PC-9 (cell line): ENCODE data around the gene RHBDD2. TPM values are rescaled to one million over a fixed set of nuclear protein-coding genes. Genes with fewer than 3 reads are reported as not detected.

Experiments used
- BruUV-seq: library from RNA; stranded (reverse); fragments of 400-500 nt; replicated peaks from 2 replicates; lab custom pipeline; 2021; lab: Mats Ljungman, UMichigan
- CTCF ChIA-PET: fragments of 300-600 bp; sonication (Branson Sonifier 250); formaldehyde crosslinking; loops from one replicate; lab custom pipeline; 2022; ENCODE audit warnings: antibody characterized with exemption; lab: Charles Lee
- POLR2A ChIA-PET: fragments of 300-600 bp; sonication (Branson Sonifier 250); formaldehyde crosslinking; loops from one replicate; lab custom pipeline; 2022; ENCODE audit warnings: antibody characterized with exemption; ENCODE audit not compliant: unreplicated experiment; lab: Charles Lee
- DNase-seq, 2 experiments: peaks; one replicate each; pipeline versions ENCODE4 v3.0.0 to v3.0.0-alpha.2; 2015 to 2022; ENCODE audit warnings: mixed read lengths in 1 of 2
- H2AFZ ChIP-seq: fragments of 200-600 bp; sonication (generic); 2 replicates; pipeline ENCODE4 v1.8.1; 2017; ENCODE audit warnings: antibody characterized with exemption
- H3F3A ChIP-seq: fragments of 200-600 bp; sonication (generic); 2 replicates; pipeline ENCODE4 v1.8.1; 2017; ENCODE audit warnings: antibody characterized with exemption, mild to moderate bottlenecking, low read depth; ENCODE audit not compliant: insufficient read depth
- H3K27ac ChIP-seq: fragments of 200-600 bp; sonication (generic); 2 replicates; pipeline ENCODE4 v1.6.1; 2016; ENCODE audit warnings: mixed run types
- H3K27me3 ChIP-seq: fragments of 200-600 bp; sonication (generic); 2 replicates; pipeline ENCODE4 v1.6.1; 2016; ENCODE audit warnings: low read depth, mixed run types; ENCODE audit not compliant: insufficient read depth
- H3K36me3 ChIP-seq: fragments of 200-600 bp; sonication (generic); 2 replicates; pipeline ENCODE4 v1.6.1; 2016; ENCODE audit warnings: low read depth, mixed run types
- H3K4me1 ChIP-seq: fragments of 200-600 bp; sonication (generic); replicated peaks from 2 replicates; pipeline ENCODE4 v1.6.1; 2016; ENCODE audit warnings: mixed run types; ENCODE audit not compliant: insufficient read depth
- H3K4me2 ChIP-seq: fragments of 200-600 bp; sonication (generic); 2 replicates; pipeline ENCODE4 v1.6.1; 2017; ENCODE audit warnings: mixed run types
- H3K4me3 ChIP-seq: fragments of 200-600 bp; sonication (generic); 2 replicates; pipeline ENCODE4 v1.6.1; 2016; ENCODE audit warnings: mixed run types
- H3K79me2 ChIP-seq: fragments of 200-600 bp; sonication (generic); 2 replicates; pipeline ENCODE4 v1.6.1; 2017; ENCODE audit warnings: low read depth, mixed run types
- H3K9me2 ChIP-seq: fragments of 200-600 bp; sonication (generic); 2 replicates; pipeline ENCODE4 v1.8.1; 2017; ENCODE audit warnings: mild to moderate bottlenecking; ENCODE audit not compliant: insufficient read depth
- H3K9me3 ChIP-seq: fragments of 200-600 bp; sonication (generic); 2 replicates; pipeline ENCODE4 v1.8.1; 2016; ENCODE audit warnings: low read depth; ENCODE audit not compliant: insufficient read depth
- H4K20me1 ChIP-seq: fragments of 200-600 bp; sonication (generic); 2 replicates; pipeline ENCODE4 v1.8.1; 2017; ENCODE audit not compliant: insufficient read depth
- EZH2 ChIP-seq: fragments of 200-600 bp; sonication (generic); IDR thresholded peaks from 2 replicates; pipeline ENCODE4 v1.8.0; 2017; ENCODE audit warnings: antibody characterized with exemption, low read depth
- intact Hi-C: fragments of 100-400 bp; cut with micrococcal nuclease; formaldehyde crosslinking; loops from one replicate; pipeline ENCODE4 v1.10.0; 2022; ENCODE audit not compliant: unreplicated experiment
- total RNA-seq: library from RNA; stranded (reverse); gene quantifications from 2 replicates; pipeline ENCODE4 v1.2.3, GENCODE V29; 2021
- TF ChIP-seq, protein P1 (sequence below): fragments of 200-600 bp; sonication (generic); conservative IDR thresholded peaks from 2 replicates; pipeline ENCODE4 v1.6.1; 2017; ENCODE audit warnings: mixed run types, antibody characterized with exemption, mild to moderate bottlenecking, moderate library complexity

RHBDD2 gene
- total RNA-seq, 1 experiment from 2014 or later: 71.7 TPM

GRCh38 chr7:75891815-75892411 lies 13.1 kb downstream of the RHBDD2 start:
- peak overlapping the region; percentile 92 for H3K27ac ChIP-seq
- H4K20me1 ChIP-seq: no peaks in the 10 kb centered on the region
- H3K9me3 ChIP-seq: no peaks in the 10 kb centered on the region
- TF ChIP-seq EZH2: no peak
- TF ChIP-seq, protein P1, sequence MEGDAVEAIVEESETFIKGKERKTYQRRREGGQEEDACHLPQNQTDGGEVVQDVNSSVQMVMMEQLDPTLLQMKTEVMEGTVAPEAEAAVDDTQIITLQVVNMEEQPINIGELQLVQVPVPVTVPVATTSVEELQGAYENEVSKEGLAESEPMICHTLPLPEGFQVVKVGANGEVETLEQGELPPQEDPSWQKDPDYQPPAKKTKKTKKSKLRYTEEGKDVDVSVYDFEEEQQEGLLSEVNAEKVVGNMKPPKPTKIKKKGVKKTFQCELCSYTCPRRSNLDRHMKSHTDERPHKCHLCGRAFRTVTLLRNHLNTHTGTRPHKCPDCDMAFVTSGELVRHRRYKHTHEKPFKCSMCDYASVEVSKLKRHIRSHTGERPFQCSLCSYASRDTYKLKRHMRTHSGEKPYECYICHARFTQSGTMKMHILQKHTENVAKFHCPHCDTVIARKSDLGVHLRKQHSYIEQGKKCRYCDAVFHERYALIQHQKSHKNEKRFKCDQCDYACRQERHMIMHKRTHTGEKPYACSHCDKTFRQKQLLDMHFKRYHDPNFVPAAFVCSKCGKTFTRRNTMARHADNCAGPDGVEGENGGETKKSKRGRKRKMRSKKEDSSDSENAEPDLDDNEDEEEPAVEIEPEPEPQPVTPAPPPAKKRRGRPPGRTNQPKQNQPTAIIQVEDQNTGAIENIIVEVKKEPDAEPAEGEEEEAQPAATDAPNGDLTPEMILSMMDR: no peak
- H3K9me2 ChIP-seq: no peaks in the 10 kb centered on the region
- H3K4me3 ChIP-seq: no peak overlapping the region
- intact Hi-C loops: loop anchor here (2.0 to 5.0 kb wide), 3 partner anchors 23 to 100 kb away; partner anchors contain the start of genes POR and TMEM120A
- peak overlapping the region; percentile 74 for H3K4me2 ChIP-seq
- H3K4me1 ChIP-seq: peaks cover 43% of the 10 kb centered on the region
- no peaks in the 10 kb centered on the region for H3K27me3 ChIP-seq
- H2AFZ ChIP-seq: no peak overlapping the region
- no TSS peak for BruUV-seq
- no peaks in the 10 kb centered on the region for H3K36me3 ChIP-seq
- ChIA-PET CTCF (interaction anchor here (0.6 kb wide), 1 partner anchor 370 kb away, joined by 3 read pairs; no protein-coding TSS in a partner anchor), POLR2A (interaction anchor here (0.6 to 0.8 kb wide), 3 partner anchors 24 to 271 kb away, joined by 4 to 5 read pairs (median 5); no protein-coding TSS in a partner anchor)
- peaks cover 38% of the 10 kb centered on the region for H3F3A ChIP-seq
- H3K79me2 ChIP-seq: no peaks in the 10 kb centered on the region
- DNase-seq: no peak

GRCh38 chr7:75892634-75893272 lies 13.9 kb downstream of the RHBDD2 start:
- peak; percentile 94 to 95 for DNase-seq
- peak overlapping the region; percentile 92 for H3K27ac ChIP-seq
- TF ChIP-seq EZH2: no peak
- TF ChIP-seq, protein P1: no peak
- ChIA-PET POLR2A (interaction anchor here (0.6 to 0.8 kb wide), 4 partner anchors 23 to 283 kb away, joined by 3 to 5 read pairs (median 4); no protein-coding TSS in a partner anchor), CTCF (no interaction called here)
- peak overlapping the region; percentile 84 for H2AFZ ChIP-seq
- H3K79me2 ChIP-seq: no peaks in the 10 kb centered on the region
- no peaks in the 10 kb centered on the region for H3K27me3 ChIP-seq
- intact Hi-C loops: loop anchor here (1.0 to 5.0 kb wide), 4 partner anchors 13 to 100 kb away; partner anchors contain the start of genes POR, RHBDD2 and TMEM120A
- H3K36me3 ChIP-seq: no peaks in the 10 kb centered on the region
- peaks cover 43% of the 10 kb centered on the region for H3K4me1 ChIP-seq
- peaks cover 35% of the 10 kb centered on the region for H3F3A ChIP-seq
- BruUV-seq: TSS peak; percentile 72
- no peaks in the 10 kb centered on the region for H3K9me3 ChIP-seq
- no peaks in the 10 kb centered on the region for H4K20me1 ChIP-seq
- peak overlapping the region; percentile 74 for H3K4me2 ChIP-seq
- no peak overlapping the region for H3K4me3 ChIP-seq
- no peaks in the 10 kb centered on the region for H3K9me2 ChIP-seq

- Histone ChIP-seq H2AFZ (no peak overlapping the region), H3K4me1 (peaks cover 23% of the 10 kb centered on the region), H3K27ac (no peak overlapping the region), H3K4me2 (no peak overlapping the region), H4K20me1 (no peaks in the 10 kb centered on the region), H3K36me3 (no peaks in the 10 kb centered on the region), H3K4me3 (no peak overlapping the region), H3K9me3 (no peaks in the 10 kb centered on the region), H3F3A (peaks cover 23% of the 10 kb centered on the region), H3K9me2 (no peaks in the 10 kb centered on the region), H3K27me3 (no peaks in the 10 kb centered on the region), H3K79me2 (no peaks in the 10 kb centered on the region)
- ChIA-PET CTCF (no interaction called here), POLR2A (no interaction called here)
- no peak for TF ChIP-seq EZH2
- intact Hi-C loops: no loop called here
- DNase-seq: no peak
- no TSS peak for BruUV-seq
These were observed 18.0 kb downstream of the RHBDD2 start for GRCh38 chr7:75896803-75897327.
